H1 (cell line): ENCODE results near the gene UGT2A2. TPM values are rescaled to one million over a fixed set of nuclear protein-coding genes. Genes with fewer than 3 reads are reported as not detected.

Experiments
- CTCF ChIA-PET: fragments of 300-600 bp; sonication (Branson Sonifier 250); formaldehyde crosslinking; loops from one replicate; lab custom pipeline; 2021; ENCODE audit not compliant: partially characterized antibody; lab: Charles Lee
- POLR2A ChIA-PET: fragments of 300-600 bp; sonication (Branson Sonifier 250); formaldehyde crosslinking; loops from one replicate; lab custom pipeline; 2021; ENCODE audit warnings: inconsistent platforms; ENCODE audit not compliant: partially characterized antibody; lab: Charles Lee
- DNase-seq, 2 experiments: peaks; one replicate each; pipeline versions ENCODE4 v3.0.0 to v3.0.0-alpha.2; 2010 to 2022; ENCODE audit warnings: low spot score in 2 of 2, low read depth in 1 of 2, mixed read lengths in 1 of 2
- FAIRE-seq: peaks from 2 replicates; lab custom pipeline; 2011; peaks lifted over from hg19 to GRCh38; lab: Jason Lieb, UNC
- H2AFZ ChIP-seq: 2 replicates; pipeline ENCODE4 v1.8.1; 2012; ENCODE audit warnings: low read length, inconsistent platforms
- H2AK5ac ChIP-seq: 2 replicates; pipeline ENCODE4 v1.6.1; 2013; ENCODE audit warnings: low read depth, low read length
- H2BK120ac ChIP-seq: replicated peaks from 2 replicates; pipeline ENCODE3; 2013; ENCODE audit warnings: low read depth, low read length, inconsistent platforms
- H2BK12ac ChIP-seq: 2 replicates; pipeline ENCODE4 v1.6.1; 2013; ENCODE audit warnings: low read depth, low read length
- H2BK15ac ChIP-seq: 2 replicates; pipeline ENCODE4 v1.6.1; 2013; ENCODE audit warnings: low read length
- H2BK20ac ChIP-seq: 2 replicates; pipeline ENCODE4 v1.6.1; 2013; ENCODE audit warnings: low read length
- H2BK5ac ChIP-seq: 2 replicates; pipeline ENCODE4 v1.6.1; 2013; ENCODE audit warnings: low read depth, low read length
- H3K14ac ChIP-seq: 2 replicates; pipeline ENCODE4 v1.6.1; 2013; ENCODE audit warnings: inconsistent platforms; ENCODE audit not compliant: insufficient read length
- H3K18ac ChIP-seq: 2 replicates; pipeline ENCODE4 v1.6.1; 2013; ENCODE audit warnings: low read length; ENCODE audit errors: extremely low read depth
- H3K23ac ChIP-seq: 2 replicates; pipeline ENCODE4 v1.6.1; 2013; ENCODE audit warnings: inconsistent platforms; ENCODE audit not compliant: insufficient read length
- H3K23me2 ChIP-seq: 2 replicates; pipeline ENCODE4 v1.6.1; 2013; ENCODE audit warnings: low read depth, low read length
- H3K27ac ChIP-seq: 2 replicates; pipeline ENCODE4 v1.6.1; 2011; ENCODE audit warnings: low read depth, low read length, inconsistent platforms
- H3K27me3 ChIP-seq, 4 experiments: replicated peaks in 1 of 4; 1 replicate in 1 of 4; 2 replicates in 3 of 4; pipeline versions ENCODE4 v1.6.1 to v1.8.1; 2011 to 2013; ENCODE audit warnings: low read length in 3 of 4, mild to moderate bottlenecking in 3 of 4, inconsistent platforms in 2 of 4, mixed read lengths in 2 of 4, moderate library complexity in 1 of 4; ENCODE audit not compliant: control insufficient read depth in 3 of 4, insufficient read depth in 3 of 4; ENCODE audit errors: extremely low read depth in 1 of 4
- H3K36me3 ChIP-seq, 4 experiments: 2 replicates each; pipeline versions ENCODE4 v1.6.1 to v1.8.1; 2011 to 2013; ENCODE audit warnings: mild to moderate bottlenecking in 4 of 4, low read length in 3 of 4, moderate library complexity in 2 of 4, control low read depth in 1 of 4, inconsistent platforms in 1 of 4; ENCODE audit not compliant: insufficient read depth in 4 of 4, control insufficient read depth in 2 of 4
- H3K4ac ChIP-seq: replicated peaks from 2 replicates; pipeline ENCODE3; 2013; ENCODE audit warnings: low read length, low read depth, mixed read lengths, inconsistent platforms; ENCODE audit not compliant: insufficient read length
- H3K4me1 ChIP-seq, 4 experiments: replicated peaks in 1 of 4; 1 replicate in 1 of 4; 2 replicates in 3 of 4; pipeline versions ENCODE4 v1.6.1 to v1.8.1; 2011 to 2013; ENCODE audit warnings: low read length in 3 of 4, inconsistent platforms in 2 of 4, mixed read lengths in 1 of 4; ENCODE audit not compliant: insufficient read depth in 4 of 4, control insufficient read depth in 3 of 4
- H3K4me2 ChIP-seq, 2 experiments: 2 replicates each; pipeline versions ENCODE4 v1.6.1 to v1.8.1; 2011 to 2013; ENCODE audit warnings: low read depth in 2 of 2, low read length in 2 of 2, control low read depth in 1 of 2, inconsistent platforms in 1 of 2, mild to moderate bottlenecking in 1 of 2; ENCODE audit not compliant: insufficient read depth in 1 of 2
- H3K4me3 ChIP-seq, 4 experiments: fragments of 200-600, 300-600 bp in 1 of 4; sonication (generic), shearing (Covaris generic), sonication (Bioruptor Twin) in 1 of 4; 2 replicates each; pipeline versions ENCODE4 v1.5.1 to v1.8.1; 2011 to 2016; ENCODE audit warnings: low read length in 4 of 4, low read depth in 3 of 4, control low read depth in 2 of 4, inconsistent platforms in 2 of 4, mild to moderate bottlenecking in 2 of 4, mixed read lengths in 1 of 4, moderate library complexity in 1 of 4; ENCODE audit not compliant: insufficient read depth in 2 of 4; ENCODE audit errors: extremely low read depth in 1 of 4
- H3K56ac ChIP-seq: replicated peaks from 2 replicates; pipeline ENCODE3; 2013; ENCODE audit warnings: low read depth, mild to moderate bottlenecking, mixed read lengths, low read length, inconsistent platforms; ENCODE audit not compliant: insufficient read length
- H3K79me1 ChIP-seq: 2 replicates; pipeline ENCODE4 v1.6.1; 2013; ENCODE audit warnings: low read depth, low read length, control low read depth
- H3K79me2 ChIP-seq, 2 experiments: 2 replicates each; pipeline versions ENCODE4 v1.6.1 to v1.8.1; 2012 to 2013; ENCODE audit warnings: low read length in 2 of 2, mild to moderate bottlenecking in 2 of 2, inconsistent platforms in 1 of 2; ENCODE audit not compliant: insufficient read depth in 2 of 2, control insufficient read depth in 1 of 2
- H3K9ac ChIP-seq, 4 experiments: replicated peaks in 1 of 4; 1 replicate in 1 of 4; 2 replicates in 3 of 4; pipeline versions ENCODE4 v1.6.1 to v1.8.1; 2011 to 2013; ENCODE audit warnings: low read depth in 3 of 4, low read length in 3 of 4, control low read depth in 2 of 4, mild to moderate bottlenecking in 2 of 4, moderate library complexity in 2 of 4, inconsistent platforms in 1 of 4; ENCODE audit errors: extremely low read depth in 1 of 4
- H3K9me3 ChIP-seq, 2 experiments: 2 replicates each; pipeline versions ENCODE4 v1.6.1 to v1.8.1; 2012 to 2013; ENCODE audit warnings: mild to moderate bottlenecking in 2 of 2, moderate library complexity in 2 of 2, control low read depth in 1 of 2, inconsistent platforms in 1 of 2, low read depth in 1 of 2, low read length in 1 of 2, mixed read lengths in 1 of 2; ENCODE audit not compliant: insufficient read depth in 2 of 2
- H4K20me1 ChIP-seq, 2 experiments: replicated peaks in 1 of 2; 2 replicates each; pipeline versions ENCODE3 to v1.8.1; 2011 to 2013; ENCODE audit warnings: inconsistent platforms in 2 of 2, low read length in 2 of 2, mild to moderate bottlenecking in 1 of 2; ENCODE audit not compliant: insufficient read depth in 2 of 2, control insufficient read depth in 1 of 2
- H4K5ac ChIP-seq: 2 replicates; pipeline ENCODE4 v1.6.1; 2013; ENCODE audit warnings: low read length, low read depth, mixed read lengths, inconsistent platforms; ENCODE audit not compliant: insufficient read length
- H4K8ac ChIP-seq: 2 replicates; pipeline ENCODE4 v1.8.0; 2013; ENCODE audit warnings: mild to moderate bottlenecking, moderate library complexity, low read length, inconsistent platforms; ENCODE audit not compliant: insufficient read depth; ENCODE audit errors: extremely low read depth
- H4K91ac ChIP-seq: replicated peaks from 2 replicates; pipeline ENCODE3; 2013; ENCODE audit warnings: low read length, mixed read lengths, inconsistent platforms; ENCODE audit not compliant: insufficient read length
- CHD2 ChIP-seq: IDR thresholded peaks from 2 replicates; pipeline ENCODE4 v1.6.1; 2012; ENCODE audit warnings: low read length, improper control_type of control experiment
- CTBP2 ChIP-seq: IDR thresholded peaks from 2 replicates; pipeline ENCODE4 v1.7.0; 2011; ENCODE audit warnings: borderline replicate concordance, mild to moderate bottlenecking, moderate library complexity, mixed read lengths, low read length; ENCODE audit not compliant: insufficient read depth, insufficient read length
- EZH2 ChIP-seq: fragments of 200-600 bp; sonication (generic); IDR thresholded peaks from 2 replicates; pipeline ENCODE4 v1.7.1; 2012; ENCODE audit warnings: low read depth, mild to moderate bottlenecking, moderate library complexity, low read length, inconsistent platforms; ENCODE audit not compliant: severe bottlenecking
- SP1 ChIP-seq: IDR thresholded peaks from 2 replicates; pipeline ENCODE4 v1.6.1; 2011; ENCODE audit warnings: low read depth, low read length
- SUZ12 ChIP-seq: fragments of 200-600 bp; sonication (generic); IDR thresholded peaks from 2 replicates; pipeline ENCODE4 v1.6.1; 2012; ENCODE audit warnings: mild to moderate bottlenecking, inconsistent platforms, low read length, moderate library complexity, mixed read lengths
- TCF12 ChIP-seq: IDR thresholded peaks from 2 replicates; pipeline ENCODE4 v1.6.1; 2011; ENCODE audit warnings: low read depth, mild to moderate bottlenecking, low read length
- ZNF274 ChIP-seq: IDR thresholded peaks from 2 replicates; pipeline ENCODE4 v1.7.0; 2012; ENCODE audit warnings: low read length, borderline replicate concordance; ENCODE audit errors: extremely low read depth
- WGBS, 2 experiments: shearing (Covaris generic) in 1 of 2; methylation state at CpG; one replicate each; pipeline versions ENCODE4 v1.1.6 to v1.1.7; 2013 to 2015; ENCODE audit warnings: low lambda C conversion rate in 2 of 2, mixed read lengths in 2 of 2, inconsistent platforms in 1 of 2, low coverage in 1 of 2, missing lambda C conversion rate in 1 of 2; ENCODE audit not compliant: insufficient replicate concordance in 2 of 2, insufficient coverage in 1 of 2, insufficient read length in 1 of 2; ENCODE audit errors: extremely low coverage in 1 of 2, missing lambda C conversion rate in 1 of 2; 5-methylcytosine and 5-hydroxymethylcytosine counted together
- polyA plus RNA-seq, 7 experiments: library from polyadenylated mRNA; depleted of rRNA in 3 of 7; stranded (reverse) in 5 of 7; unstranded in 2 of 7; fragments of >200 nt in 5 of 7; fragments of 200-250 nt in 2 of 7; gene quantifications; 1 replicate in 5 of 7; 2 replicates in 1 of 7; 4 replicates in 1 of 7; pipeline versions ENCODE4 v1.2.1 to v1.2.3, GENCODE V29; 2011 to 2013; ENCODE audit warnings: missing spikeins in 2 of 7, mixed read lengths in 2 of 7
- total RNA-seq: library from RNA; stranded (reverse); fragmentation: NEBNext Ultra II Directional; extraction: Animal tissue kit (Norgen Biotek cat#: 25700); gene quantifications from 2 replicates; pipeline ENCODE4 v1.2.1, GENCODE V29; 2021

UGT2A2 gene
- total and polyA plus RNA-seq, 2 of the 8 experiments (the other 6 are each of a cell fraction or from before 2014, with no cell fraction given): not detected

DNA sequence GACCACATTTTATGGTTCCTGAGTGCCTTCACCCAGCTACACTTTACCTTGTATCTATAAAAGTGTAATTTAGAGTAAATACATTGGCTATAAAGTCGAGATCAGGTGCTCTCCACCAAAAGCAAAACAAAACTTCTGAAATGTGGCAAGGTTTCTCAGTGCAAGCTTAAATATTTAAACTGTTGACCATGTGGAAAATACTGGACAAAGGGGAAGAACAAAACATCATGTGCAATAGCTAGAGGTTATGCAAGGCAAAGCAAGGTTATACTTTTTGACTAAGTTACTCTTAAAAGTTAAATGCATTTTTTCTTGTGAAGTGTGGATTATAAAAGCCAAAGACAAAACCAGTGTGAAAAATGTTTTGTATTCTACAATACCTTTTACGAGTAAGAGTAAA lies 55.9 kb downstream of the UGT2A2 start:
- no peak overlapping the region for H3K27ac ChIP-seq
- no peak overlapping the region for H2BK15ac ChIP-seq
- H3K4me1 ChIP-seq: no peaks in the 10 kb centered on the region
- H3K56ac ChIP-seq: no peak overlapping the region
- no peak overlapping the region for H2BK20ac ChIP-seq
- no peaks in the 10 kb centered on the region for H3K36me3 ChIP-seq
- no peak overlapping the region for H4K8ac ChIP-seq
- H4K20me1 ChIP-seq: no peaks in the 10 kb centered on the region
- no peak overlapping the region for H2AFZ ChIP-seq
- H3K14ac ChIP-seq: no peak overlapping the region
- no peak for DNase-seq
- H4K5ac ChIP-seq: no peak overlapping the region
- no peak overlapping the region for H2BK120ac ChIP-seq
- TF ChIP-seq EZH2: no peak
- TF ChIP-seq SUZ12: no peak
- TF ChIP-seq CTBP2: no peak
- no peak for TF ChIP-seq CHD2
- TF ChIP-seq ZNF274: no peak
- TF ChIP-seq TCF12: no peak
- no peak for TF ChIP-seq SP1
- TF ChIP-seq, all 59 proteins: peak for 0
- no peaks in the 10 kb centered on the region for H3K23me2 ChIP-seq
- H3K4me3 ChIP-seq: no peak overlapping the region
- POLR2A ChIA-PET: no interaction called here
- no peak overlapping the region for H3K4ac ChIP-seq
- no peak overlapping the region for H3K18ac ChIP-seq
- no peaks in the 10 kb centered on the region for H3K79me2 ChIP-seq
- H3K79me1 ChIP-seq: no peaks in the 10 kb centered on the region
- no peak overlapping the region for H2AK5ac ChIP-seq
- H4K91ac ChIP-seq: no peak overlapping the region
- H3K4me2 ChIP-seq: no peak overlapping the region
- CTCF ChIA-PET: no interaction called here
- H3K9ac ChIP-seq: no peak overlapping the region
- no peak overlapping the region for H2BK12ac ChIP-seq
- H3K23ac ChIP-seq: no peak overlapping the region
- no peaks in the 10 kb centered on the region for H3K27me3 ChIP-seq
- no peaks in the 10 kb centered on the region for H3K9me3 ChIP-seq
- FAIRE-seq: no peak
- WGBS, 2 experiments: 88% methylated on average over 2 of the region's 2 CpGs; no CpG with 5 or more reads in 1 of the 2 experiments
- no peak overlapping the region for H2BK5ac ChIP-seq
